Measurements from ENCODE around the gene LAGE3.

LAGE3 gene

GRCh38 chrX:154473683-154474082 lies 5.4 kb downstream of the LAGE3 start:
- no peak for DNase-seq

GRCh38 chrX:154472685-154473632 lies 6.1 kb downstream of the LAGE3 start:
- no peak for DNase-seq

- no peak for DNase-seq
These were observed 7.0 kb downstream of the LAGE3 start for GRCh38 chrX:154471839-154472684.

- no peak for DNase-seq
These were observed 8.0 kb downstream of the LAGE3 start for GRCh38 chrX:154470914-154471568.

GRCh38 chrX:154470434-154470833 lies 8.6 kb downstream of the LAGE3 start:
- DNase-seq, result no peak

GRCh38 chrX:154469880-154470279 lies 9.2 kb downstream of the LAGE3 start:
- DNase-seq, result no peak

- DNase-seq, result no peak
These were observed 10.0 kb downstream of the LAGE3 start for GRCh38 chrX:154469114-154469513.

GRCh38 chrX:154468217-154468616 lies 10.9 kb downstream of the LAGE3 start:
- no peak for DNase-seq

- DNase-seq, result no peak
These were observed 11.5 kb downstream of the LAGE3 start for GRCh38 chrX:154467556-154467955.

- no peak for DNase-seq
These were observed 12.2 kb downstream of the LAGE3 start for GRCh38 chrX:154466907-154467306.

GRCh38 chrX:154466036-154466435 lies 13.0 kb downstream of the LAGE3 start:
- no peak for DNase-seq

- DNase-seq, result no peak
These were observed 13.5 kb downstream of the LAGE3 start for GRCh38 chrX:154465601-154466000.

GRCh38 chrX:154464806-154465365 lies 14.2 kb downstream of the LAGE3 start:
- no peak for DNase-seq

GRCh38 chrX:154463611-154464220 lies 15.4 kb downstream of the LAGE3 start:
- no peak for DNase-seq

- no peak for DNase-seq
These were observed 16.7 kb downstream of the LAGE3 start for GRCh38 chrX:154462396-154462795.

GRCh38 chrX:154460326-154460725 lies 18.8 kb downstream of the LAGE3 start:
- no peak for DNase-seq

- DNase-seq, result no peak
These were observed 19.2 kb downstream of the LAGE3 start for GRCh38 chrX:154459832-154460231.

- DNase-seq, result peak; percentile 25
These were observed 19.9 kb downstream of the LAGE3 start for GRCh38 chrX:154458954-154459778.

- DNase-seq, result peak; percentile 68
These were observed 20.7 kb downstream of the LAGE3 start, which contains the start of gene PLXNA3 for GRCh38 chrX:154458116-154458953. Gene PLXNA3 (plus strand): TSS chrX:154458281. CDS start chrX:154460184, 1,903 bp downstream.

GRCh38 chrX:154457491-154458115 lies 21.5 kb downstream of the LAGE3 start:
- peak; percentile 56 for DNase-seq

All from stimulated activated CD4-positive, alpha-beta T cell treated with anti-CD3 and anti-CD28 coated beads, Interleukin-15, amount 100 ng/mL, for 24 hours (primary cell).